ENCODE data around the gene RBM23. TPM values are rescaled to one million over a fixed set of nuclear protein-coding genes. Genes with fewer than 3 reads are reported as not detected.

RBM23 gene
- polyA plus RNA-seq, 1 of the 3 experiments (the other 2 are of a cell fraction): 65.5 TPM

GRCh38 chr14:22878271-22879246, 40.4 kb downstream of the RBM23 start:
- H3K9ac ChIP-seq: no peak overlapping the region
- no peak overlapping the region for H3K4me2 ChIP-seq
- CTCF ChIA-PET: interaction anchor here (0.6 to 1.5 kb wide), 6 partner anchors 8 to 332 kb away, joined by 3 to 5 read pairs (median 3); no protein-coding TSS in a partner anchor
- peaks cover 4% of the 10 kb centered on the region for H3F3A ChIP-seq (replicated peaks; ENCODE audit: insufficient read depth)
- no peaks in the 10 kb centered on the region for H3K9me2 ChIP-seq
- H3K9me3 ChIP-seq: no peaks in the 10 kb centered on the region
- H3K4me3 ChIP-seq (ENCODE audit: low read depth in 2 of 2, low read length in 1 of 2): no peak overlapping the region
- TF ChIP-seq REST (IDR thresholded peaks at IDR 0.05; ENCODE audit: low read depth, low read length) (no peak), MXI1 (IDR thresholded peaks at IDR 0.05; ENCODE audit: low read depth, low read length) (no peak), USF1 (IDR thresholded peaks at IDR 0.05; ENCODE audit: borderline replicate concordance, low read depth) (no peak), RFX5 (IDR thresholded peaks at IDR 0.05; ENCODE audit: low read length) (no peak), CTCF (IDR thresholded peaks at IDR 0.05) (no peak), CHD2 (IDR thresholded peaks at IDR 0.05; ENCODE audit: low read length, partially characterized antibody) (no peak), RXRA (IDR thresholded peaks at IDR 0.05; ENCODE audit: borderline replicate concordance, low read depth) (no peak), IRF3 (IDR thresholded peaks at IDR 0.05; ENCODE audit: low read depth, low read length) (no peak), SMC3 (IDR thresholded peaks at IDR 0.05; ENCODE audit: low read depth, low read length) (no peak), TAF1 (IDR thresholded peaks at IDR 0.05; ENCODE audit: borderline replicate concordance, low read depth, low read length) (no peak), MEF2A (IDR thresholded peaks at IDR 0.05; ENCODE audit: borderline replicate concordance, low read depth) (no peak), FOXM1 (IDR thresholded peaks at IDR 0.05; ENCODE audit: low read depth) (no peak), NRF1 (IDR thresholded peaks at IDR 0.05; ENCODE audit: low read depth, low read length) (no peak), GATA2 (CRISPR knock-in tag; IDR thresholded peaks at IDR 0.05) (no peak), POLR2AphosphoS5 (IDR thresholded peaks at IDR 0.05; ENCODE audit: low read depth, low read length) (no peak)
- no peak for DNase-seq
- no peak overlapping the region for H3K27ac ChIP-seq (ENCODE audit: low read depth in 2 of 2, low read length in 1 of 2)
- POLR2A ChIA-PET: no interaction called here
- peaks cover 11% of the 10 kb centered on the region; the same call in 1 of the 2 replicates for H3K79me2 ChIP-seq (ENCODE audit: insufficient read depth)
- H3K27me3 ChIP-seq (ENCODE audit: insufficient read depth): no peaks in the 10 kb centered on the region
- no peak overlapping the region for H2AFZ ChIP-seq (ENCODE audit: low read depth)
- no peaks in the 10 kb centered on the region for H4K20me1 ChIP-seq (ENCODE audit: insufficient read depth)
- 86% methylated on average over 8 of the region's 8 CpGs for WGBS (ENCODE audit: low lambda C conversion rate)
- H3K36me3 ChIP-seq (replicated peaks in 1 of 2; ENCODE audit: control insufficient read depth in 1 of 2, insufficient read depth in 2 of 2, low read length in 1 of 2): peaks cover 31 to 47% of the 10 kb centered on the region in 2 experiments
- H3K4me1 ChIP-seq (ENCODE audit: control insufficient read depth in 1 of 2, insufficient read depth in 2 of 2, low read depth in 1 of 2, low read length in 1 of 2): peaks cover under 1 to 18% of the 10 kb centered on the region in 2 experiments; a peak in 2 of 4 replicates
